Effector CD4-positive, alpha-beta T cell (primary cell): ENCODE data around the gene FXYD2.

Experiments used
- DNase-seq: peaks from one replicate; pipeline ENCODE4 v3.0.0-alpha.2; 2020

The FXYD2 gene

DNA sequence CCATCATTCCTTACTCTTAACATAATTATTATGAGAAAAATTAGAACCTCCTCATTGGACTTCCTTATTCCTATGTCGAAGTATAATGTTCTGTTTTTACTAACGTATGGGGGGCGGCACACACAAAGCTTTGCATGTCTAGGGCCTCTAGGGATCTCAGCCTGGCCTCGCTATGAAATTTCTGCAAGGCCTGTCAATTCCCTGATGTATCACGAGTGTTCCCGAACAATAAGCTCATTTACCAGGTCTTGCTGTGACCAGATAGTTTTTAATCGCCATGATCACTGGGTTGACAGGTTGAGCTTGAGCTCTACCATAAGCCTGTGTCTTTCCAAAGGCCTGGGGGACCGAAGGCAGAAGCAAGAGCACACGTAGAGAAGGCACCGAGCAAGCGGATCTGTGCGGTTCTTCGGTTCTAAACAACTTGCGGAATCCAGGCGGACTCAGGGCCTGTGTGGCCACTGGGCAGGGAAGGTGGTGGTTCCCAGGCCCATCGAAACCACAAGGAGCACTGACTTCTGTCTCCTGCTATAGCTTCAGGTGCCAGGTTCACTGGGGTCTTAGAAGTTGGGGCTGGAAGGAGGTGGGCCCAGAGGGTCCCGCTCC, 10.4 kb upstream of the FXYD2 start:
- no peak for DNase-seq

DNA sequence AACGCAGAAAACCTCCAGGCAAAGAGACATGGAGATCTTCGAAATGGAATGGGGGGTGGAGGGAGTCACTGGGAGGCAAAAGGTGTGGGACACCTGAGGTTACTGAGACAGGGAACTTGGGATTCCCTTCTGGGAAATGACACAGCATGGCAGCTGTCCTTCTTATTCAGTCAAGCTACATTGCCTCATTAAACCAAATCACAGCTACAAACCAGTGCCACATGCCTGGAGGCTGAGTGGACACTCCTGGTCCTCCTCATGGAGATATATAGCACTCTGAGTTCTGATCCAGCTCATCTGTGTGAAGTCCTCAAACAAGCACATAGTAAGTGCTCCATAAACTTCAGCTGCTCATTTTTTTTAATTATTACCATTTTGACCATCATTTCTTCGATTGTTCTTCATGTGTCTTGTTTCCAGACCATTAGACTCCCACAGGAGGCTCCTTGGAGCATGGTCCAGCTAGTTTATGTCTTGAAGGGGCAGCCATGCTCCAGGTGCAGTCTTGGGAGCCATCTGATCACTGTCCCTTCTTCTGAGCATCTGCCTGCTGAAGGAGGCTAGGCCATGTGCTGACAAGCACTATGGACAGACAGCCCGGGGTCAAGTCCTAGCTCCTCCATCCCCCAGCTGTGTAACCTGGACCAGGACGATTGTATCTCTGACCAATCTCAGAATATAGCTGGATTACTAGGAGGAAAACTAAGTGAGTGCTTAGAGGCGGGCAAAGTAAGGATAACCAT, 9.7 kb upstream of the FXYD2 start:
- no peak for DNase-seq

DNA sequence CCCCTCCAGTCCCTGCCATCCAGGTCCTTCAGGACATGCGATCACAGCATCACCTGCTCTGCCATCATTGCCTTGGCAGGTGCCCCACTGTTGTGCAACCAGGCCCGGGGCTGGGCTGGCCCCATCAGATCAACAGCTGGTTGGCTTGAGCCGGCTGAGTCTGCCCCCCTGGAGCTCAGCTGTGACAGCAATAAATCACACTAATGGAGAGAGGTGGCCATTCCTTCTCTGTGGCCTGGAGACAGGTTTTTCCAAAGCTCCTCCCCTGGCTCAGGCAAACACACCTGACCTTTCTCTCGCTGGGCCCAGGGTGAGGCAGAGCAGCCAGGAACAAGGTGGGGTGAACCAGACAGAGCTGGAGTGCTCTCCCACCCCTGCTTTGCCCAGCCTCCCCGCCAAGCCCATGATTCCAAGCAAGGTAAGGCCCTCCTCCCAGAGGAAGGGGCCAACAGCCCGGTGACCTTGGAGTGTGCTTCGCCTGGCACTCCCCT, 8.9 kb upstream of the FXYD2 start:
- DNase-seq, result no peak

DNA sequence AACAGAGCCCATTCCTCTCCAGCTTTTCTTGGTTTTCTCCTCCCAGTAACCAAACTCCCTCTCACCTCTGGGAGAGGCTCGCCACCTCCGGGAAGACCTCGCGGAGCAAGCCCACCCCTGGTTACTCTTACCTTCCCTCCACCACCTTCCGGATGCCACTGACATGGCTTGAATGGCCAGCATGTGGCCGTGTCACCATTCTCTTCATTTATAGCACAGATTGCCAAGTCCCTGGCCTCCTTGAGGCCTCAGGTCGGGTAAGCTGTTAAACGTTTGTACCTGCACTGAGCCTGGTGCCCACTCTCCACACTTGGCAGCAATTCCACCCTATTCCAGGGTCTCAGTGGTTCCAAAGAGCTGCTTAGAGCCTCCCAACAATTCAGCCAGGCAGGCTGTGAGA, 8.0 kb upstream of the FXYD2 start:
- no peak for DNase-seq

DNA sequence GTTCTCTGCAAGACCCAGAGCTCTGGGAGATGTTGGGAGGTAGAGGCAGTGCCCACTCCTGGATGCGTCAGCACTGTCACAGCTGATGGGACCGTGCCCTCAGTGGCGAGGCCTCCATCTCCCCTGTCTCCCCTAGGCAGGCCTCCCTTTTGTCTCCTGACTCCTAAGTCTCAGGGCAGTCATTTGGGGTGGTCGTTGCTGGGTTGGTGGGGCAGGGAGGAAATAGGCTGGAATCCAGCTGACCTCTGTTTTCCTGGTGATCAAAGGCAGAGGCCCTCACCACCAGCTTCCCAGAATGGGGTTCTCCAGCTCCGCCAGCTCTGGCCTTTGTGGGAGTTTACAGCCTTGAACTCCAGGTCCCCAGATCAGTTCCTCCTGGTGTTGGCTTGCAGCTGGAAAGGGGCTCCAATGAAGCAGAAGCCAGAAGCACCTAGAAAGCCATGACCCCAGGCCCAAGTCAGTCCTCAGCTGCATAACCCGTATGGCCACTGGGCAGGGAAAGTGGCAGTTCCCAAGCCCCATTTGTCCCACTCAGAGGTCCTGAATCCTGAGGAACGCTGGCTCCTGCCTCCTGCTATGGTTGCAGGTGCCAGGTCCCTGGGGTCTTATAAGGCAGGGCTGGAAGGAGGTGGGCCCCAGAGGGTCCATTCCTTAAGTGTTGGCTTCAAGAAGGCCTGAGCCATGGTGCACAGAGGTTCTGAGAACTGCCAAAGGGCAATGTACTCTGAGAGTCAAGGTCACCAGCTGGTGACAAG, 7.3 kb upstream of the FXYD2 start:
- DNase-seq, result no peak

DNA sequence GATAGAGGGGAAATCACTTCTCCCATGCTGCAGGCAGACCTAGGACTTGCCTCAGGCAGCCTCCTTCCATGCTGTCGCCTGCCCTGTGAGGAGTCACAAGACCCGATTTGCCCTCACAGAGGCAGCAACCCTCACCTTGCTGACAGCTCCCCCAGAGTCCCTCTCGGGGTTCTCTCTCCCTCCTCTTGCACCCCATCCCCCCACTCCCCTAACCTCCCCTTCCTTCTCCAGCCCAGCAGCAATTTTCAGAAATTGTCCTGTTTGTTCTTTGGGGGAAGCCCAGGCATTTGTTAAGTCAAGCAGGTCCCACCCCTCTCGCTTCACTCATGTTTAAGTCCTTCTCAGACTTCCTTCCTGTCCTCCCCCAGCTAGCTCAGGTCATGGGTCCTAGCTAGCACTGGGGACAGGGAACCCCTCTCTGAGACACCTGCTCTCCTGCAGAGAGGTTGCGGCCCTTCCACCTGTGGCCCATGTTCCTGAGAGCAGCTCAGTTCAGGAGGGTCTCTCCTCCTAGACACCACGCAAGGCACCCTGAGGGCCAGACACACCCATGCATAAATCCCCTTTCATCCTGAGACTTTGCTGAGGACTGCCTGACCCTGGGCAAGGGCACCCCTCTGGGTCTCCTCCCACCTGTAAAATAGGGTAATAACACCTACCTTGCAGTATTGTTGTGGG, 6.3 kb upstream of the FXYD2 start:
- no peak for DNase-seq

DNA sequence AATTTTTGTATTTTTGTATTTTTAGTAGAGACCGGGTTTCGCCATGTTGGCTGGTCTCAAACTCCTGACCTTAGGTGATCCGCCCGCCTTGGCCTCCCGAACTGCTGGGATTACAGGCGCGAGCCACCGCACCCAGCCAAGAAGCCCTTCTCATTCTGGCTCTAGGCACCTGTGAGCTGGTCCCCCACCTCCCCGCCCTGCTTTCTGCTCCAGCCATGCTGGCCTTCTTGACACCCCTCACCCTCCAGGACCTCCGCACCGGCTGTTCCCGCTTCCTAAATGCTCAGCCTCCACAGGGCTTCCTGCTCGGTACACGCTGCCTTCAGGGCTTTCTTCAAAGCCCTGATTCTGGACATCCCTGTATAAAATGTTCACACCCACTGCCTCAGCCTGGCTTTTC, 5.5 kb upstream of the FXYD2 start:
- DNase-seq, result no peak

DNA sequence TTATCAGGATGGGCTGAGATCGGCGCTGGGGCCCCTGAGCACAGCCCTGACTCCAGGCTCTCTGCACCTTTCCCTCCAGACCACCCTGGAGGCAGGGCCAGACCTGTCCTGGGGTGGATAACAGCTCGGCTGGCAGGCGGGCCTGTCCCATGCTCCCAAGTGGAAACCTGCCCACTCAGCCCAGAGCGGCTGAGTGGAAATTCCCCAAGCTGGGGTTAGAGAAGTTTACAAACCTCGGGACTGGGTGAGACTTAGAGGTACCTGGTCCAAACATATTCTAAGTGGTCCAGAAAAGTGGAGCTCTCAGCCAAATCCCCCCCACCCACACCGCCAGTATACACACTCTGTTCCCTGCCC, 4.8 kb upstream of the FXYD2 start:
- no peak for DNase-seq

DNA sequence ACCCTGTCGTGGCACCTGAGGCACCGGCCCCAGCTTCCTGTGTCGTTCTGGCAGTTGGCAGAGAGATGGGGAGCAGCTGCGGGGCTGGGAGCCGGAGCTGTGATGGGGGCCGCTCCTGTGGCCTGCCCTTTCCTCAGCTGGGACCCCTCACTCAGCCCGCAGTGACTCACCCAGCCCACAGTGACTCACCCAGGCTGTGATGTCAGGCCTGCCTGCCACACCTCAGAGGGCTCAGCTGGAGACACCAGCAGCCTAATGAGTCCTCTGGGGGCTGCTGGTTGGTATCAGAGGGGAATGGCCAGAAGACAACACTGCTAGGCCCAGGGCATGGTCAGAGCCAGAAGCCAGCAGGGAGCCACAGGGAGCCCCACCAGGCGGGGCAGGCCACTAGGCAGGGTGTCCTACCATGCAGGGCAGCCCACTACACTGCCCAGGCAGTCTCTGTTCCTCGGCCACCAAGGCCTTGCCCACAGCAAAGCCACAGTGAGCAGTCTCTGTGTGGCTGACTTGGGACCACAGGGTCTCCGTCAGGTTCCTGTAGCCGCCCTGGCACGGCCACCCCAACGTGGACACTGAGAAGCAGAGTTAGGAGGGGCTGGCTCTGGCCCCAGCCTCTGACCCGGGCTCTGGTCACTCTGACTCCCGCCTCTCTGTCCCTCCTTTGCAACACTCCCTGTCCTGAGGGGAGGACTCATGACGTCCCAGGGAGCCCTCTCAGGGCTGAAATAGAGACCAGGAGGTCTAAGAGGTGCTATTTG, 4.2 kb upstream of the FXYD2 start:
- peak; percentile 75 for DNase-seq

DNA sequence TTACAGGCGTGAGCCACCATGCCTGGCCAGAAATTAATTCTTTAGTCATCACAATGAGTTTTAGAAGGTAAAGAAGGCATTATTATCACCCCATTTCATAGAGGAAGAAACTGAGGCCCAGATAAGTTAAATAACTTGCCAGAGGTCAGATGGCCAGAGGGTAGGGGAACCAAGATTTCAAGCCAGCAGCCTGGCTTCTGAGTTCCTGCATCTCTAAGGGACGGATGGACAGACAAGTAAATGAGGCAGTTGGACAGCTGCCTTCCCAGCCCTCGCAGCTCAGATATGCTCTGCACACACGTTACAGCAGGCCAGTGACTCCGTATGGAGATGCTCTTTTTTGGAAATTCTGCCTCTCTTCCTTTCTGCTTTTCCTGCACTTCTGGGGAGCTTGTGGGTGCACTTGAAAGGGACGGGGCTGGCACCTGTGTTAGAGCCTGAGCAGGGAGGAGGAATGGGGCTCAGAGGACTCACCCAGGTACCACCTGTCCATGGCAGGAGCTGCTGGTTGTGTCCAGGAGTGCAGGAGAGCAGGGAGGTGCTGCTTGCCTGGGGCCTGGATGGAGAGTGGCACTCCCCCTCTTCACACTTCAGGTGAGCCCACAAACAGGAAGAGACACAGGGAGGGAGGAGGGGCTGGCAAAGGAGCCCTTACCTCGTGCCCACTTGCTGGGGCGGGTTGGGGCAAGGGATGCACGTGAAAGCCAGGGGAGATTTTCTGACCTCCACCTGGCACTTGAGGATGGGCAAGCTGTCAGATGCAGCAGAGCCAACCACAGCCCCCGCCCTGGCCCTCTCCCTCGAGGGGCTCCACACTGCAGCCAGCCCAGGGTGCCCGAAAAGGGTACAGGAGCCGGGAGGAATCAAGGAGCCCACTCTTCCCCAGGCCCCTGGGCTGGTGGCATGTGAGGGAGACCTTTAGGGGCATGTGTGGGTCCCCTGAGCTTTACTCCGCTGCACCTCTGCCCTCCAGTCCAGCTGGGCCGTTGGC, 3.3 kb upstream of the FXYD2 start:
- DNase-seq, result no peak

DNA sequence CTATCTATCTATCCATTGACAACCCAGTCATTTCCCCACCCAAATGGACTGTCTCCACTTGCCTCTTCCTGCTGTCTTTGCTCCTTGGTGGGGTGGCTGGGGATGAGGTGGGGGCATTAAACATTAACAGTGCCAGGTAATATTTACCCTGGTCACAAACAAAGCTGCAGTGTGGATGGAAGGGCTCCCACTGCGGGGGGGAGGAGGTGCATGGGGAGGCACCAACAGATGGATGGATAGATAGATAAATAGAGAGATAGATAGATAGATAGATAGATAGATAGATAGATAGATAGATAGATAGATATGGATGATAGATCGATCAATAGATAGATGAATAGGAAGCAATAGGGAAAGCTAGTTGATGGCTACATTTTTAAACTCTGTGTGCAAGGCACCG, 2.3 kb upstream of the FXYD2 start:
- no peak for DNase-seq

DNA sequence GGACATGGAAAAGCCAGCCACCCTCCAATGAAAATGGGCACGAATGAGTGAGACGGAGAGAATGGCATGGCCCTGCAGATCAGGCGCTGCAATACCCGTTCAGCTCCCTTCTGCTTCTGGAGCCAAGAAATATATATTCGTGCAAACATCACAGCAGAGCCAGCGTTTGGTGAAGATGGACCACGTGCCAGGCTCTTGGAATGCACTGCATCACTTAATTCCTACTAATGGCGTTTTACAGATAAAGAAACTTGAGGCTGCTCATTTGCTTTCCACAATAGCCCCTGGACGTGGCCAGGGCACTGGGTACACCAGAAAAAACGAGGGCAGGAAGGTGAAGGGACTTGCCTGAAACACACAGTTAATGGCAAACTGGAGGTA, 1.6 kb upstream of the FXYD2 start:
- DNase-seq, result no peak

DNA sequence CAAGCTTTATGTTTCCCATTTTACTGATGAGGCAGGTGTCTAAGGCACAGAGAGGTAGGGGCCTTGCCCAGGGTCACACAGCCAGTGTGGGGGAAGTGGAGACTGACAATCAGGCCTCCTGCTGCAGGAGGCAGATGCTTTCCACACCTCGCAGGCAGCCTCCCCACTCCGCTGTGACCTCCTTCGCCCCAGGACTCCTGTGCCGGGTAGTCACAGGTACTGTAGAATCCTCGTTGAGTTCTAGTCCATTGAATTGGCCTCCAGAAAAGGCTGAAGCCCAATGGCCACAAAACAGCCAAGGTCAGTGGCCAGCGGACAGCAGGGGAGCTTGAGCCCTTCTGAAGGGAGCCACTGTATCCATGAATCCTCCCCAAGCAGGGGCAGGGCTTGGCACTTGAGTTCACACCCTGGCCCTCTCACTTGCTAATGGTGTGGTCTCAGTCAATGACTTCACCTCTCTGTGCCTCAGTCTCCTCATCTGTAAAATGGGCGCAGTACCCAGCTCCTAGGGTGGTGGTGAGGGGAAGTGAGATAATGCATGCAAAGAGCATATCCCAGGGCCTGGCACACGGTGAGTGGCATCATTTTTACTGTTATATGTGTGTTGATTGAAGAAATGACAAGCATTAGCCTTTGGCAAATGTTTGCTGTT, 1.1 kb upstream of the FXYD2 start:
- no peak for DNase-seq

DNA sequence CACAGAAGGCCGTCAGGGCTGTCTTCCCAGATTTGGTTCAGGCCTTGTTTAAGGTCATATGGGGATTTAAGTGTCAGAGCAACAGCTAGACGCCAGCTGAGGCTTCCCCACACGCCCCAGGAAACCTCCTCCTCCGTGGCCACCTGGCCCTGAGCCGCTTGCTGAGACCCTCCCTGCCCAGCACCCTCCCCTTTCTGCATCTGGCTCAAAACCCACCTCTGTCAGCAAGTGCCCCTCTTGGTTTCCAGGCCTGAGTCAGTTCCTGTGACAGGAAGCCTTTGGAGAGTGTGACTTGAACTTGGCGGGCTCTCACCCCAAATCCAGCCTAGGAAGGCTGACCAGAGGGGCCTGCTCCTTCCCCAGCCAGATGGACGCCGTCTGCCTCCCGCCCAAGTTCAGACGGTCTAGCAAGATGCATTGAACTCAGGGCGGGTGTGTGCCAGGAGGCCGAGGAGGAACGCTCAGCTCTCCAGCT, 561 bp downstream of the FXYD2 start:
- DNase-seq, result no peak

DNA sequence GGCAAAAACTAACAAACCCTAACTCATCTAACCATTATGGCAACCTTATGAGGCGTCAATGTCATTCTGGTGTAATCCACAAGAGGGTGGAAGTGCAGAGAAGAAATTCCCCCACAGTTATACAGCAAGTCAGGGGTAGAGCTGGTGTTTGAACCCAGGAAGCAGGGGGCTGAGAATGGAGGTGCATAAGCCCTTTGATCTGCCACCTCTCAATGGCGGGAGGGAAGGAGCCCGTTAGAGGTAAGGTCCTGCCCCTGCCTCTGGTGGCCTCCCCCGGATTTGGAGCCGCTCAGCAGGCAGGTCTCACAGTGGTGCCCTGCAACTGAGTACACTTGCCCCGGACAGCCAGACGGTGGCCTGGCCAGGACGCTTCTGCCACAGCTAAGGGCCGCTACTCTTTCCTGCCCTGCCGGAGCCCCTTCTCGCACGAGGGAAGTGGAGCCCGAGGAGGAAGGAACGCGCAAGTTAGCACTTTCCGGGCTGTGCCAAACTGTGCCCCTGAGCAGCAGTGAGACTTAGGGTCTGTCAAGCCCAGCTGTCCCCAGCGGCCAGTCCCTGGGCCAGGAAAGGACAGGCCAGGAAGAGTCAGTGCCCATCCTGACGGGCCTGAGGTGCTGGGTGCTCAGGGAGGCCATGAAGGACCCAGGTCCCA, 1.1 kb downstream of the FXYD2 start:
- DNase-seq, result no peak

DNA sequence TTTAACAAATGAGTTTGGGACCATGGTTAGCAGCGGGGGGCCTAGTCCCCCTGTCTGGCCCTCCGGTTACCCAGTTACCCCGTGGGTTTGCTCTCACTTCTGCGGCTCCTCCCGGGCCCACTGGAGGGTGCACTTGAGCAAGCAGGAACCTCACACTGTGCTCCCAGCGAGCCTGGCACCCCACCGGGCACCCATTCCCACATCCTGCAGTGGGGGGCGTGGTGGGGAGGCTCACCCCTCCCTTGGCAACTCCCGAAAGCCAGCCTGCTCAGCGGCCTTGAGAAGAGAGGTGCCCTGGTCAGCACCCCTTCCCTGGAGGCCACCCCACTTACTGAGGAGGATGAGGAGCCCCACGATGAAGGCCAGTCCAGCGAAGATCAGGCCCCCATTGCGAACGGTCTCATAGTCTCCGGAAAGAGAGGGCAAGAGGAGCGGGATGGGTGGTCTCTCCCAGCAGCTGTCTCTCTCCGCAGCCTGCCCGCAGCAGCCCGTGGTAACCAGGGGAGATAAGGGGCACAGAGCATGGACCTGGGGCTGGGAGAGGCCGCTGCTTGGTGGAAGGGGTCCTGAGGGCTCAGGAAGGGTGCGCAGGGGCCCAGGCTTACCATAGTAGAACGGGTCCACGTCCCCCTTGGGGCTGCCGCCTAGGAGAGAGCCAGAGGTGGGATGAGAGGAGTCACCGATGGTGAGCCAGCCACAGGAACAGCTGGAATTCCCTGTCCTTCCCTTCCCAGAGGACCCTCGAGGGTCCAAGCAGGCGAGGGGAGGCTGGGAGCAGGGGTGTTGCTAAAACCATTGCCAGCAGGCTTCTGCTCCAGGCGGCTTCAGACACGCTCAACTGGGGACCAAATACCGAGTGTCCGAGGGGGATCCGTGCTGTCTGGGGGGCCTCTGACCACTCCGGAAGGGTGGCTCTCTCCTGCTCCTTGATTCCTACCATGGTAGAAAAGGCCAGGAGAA, 2.2 kb downstream of the FXYD2 start:
- DNase-seq, result peak; percentile 42

DNA sequence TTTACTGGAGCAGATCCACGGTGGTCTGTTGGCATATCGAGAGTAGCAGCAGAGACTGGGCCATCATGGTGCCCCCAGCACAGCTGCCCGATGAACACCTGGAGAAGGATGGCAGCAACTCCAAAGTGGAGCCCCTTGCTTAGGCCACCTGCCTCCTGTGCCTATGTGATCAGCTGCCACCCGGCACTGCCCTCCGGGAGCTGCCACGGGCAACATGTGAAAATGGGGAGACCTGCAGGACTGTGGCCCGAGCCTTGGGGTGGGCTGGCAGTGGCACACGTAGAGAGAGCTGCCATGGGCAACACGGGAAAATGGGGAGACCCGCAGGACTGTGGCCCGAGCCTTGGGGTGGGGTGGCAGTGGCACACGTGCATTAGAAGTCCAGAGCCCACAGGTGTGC, 3.1 kb downstream of the FXYD2 start:
- DNase-seq, result no peak

DNA sequence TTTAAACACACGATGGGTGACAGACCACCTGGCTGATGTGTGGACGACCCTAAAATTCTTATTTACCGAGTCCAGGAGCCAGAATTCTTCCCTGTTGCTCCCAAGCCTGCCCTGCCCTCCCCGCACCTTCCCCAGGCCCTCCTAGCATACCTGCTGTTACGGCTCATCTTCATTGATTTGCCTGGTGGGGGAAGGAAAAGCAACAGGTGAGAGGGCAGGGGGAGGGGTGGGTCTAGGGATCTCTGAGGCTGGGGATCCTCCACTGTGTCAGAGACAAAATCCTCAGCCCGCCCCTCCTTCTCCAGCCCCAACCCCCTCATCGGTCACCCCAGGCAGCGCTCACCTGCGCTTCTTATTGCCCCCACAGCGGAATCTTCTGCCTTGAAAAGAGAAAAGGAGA, 4.0 kb downstream of the FXYD2 start:
- DNase-seq, result no peak

DNA sequence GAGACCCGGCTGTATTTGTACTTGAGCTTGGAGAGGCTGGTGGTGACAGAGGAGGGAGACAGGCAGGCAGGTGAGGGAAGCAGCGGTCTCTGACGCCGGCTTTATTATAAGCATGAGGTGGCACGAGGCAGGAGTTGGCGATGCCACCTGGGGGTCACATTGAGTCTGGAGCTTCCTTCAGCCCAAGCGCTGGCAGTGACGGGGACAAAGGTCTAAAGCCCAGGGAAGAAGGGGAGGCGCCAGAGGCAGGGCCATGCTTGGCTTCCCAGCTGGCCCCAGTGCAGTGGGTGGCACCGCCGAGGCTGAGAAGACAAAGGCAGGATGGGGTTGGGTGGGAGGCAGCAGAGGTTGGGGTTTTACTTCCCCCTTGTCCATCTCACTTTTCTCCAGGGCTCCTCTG, 4.5 kb downstream of the FXYD2 start:
- no peak for DNase-seq
